ENCODE results near the gene DCUN1D2.

Gene DCUN1D2

GRCh38 chr13:113422807-113423519 lies 67.5 kb downstream of the DCUN1D2 start:
- Histone ChIP-seq H3K9me3 (ENCODE audit: severe bottlenecking) (no peaks in the 10 kb centered on the region), H3K36me3 (ENCODE audit: low read depth) (no peaks in the 10 kb centered on the region), H3K27me3 (ENCODE audit: insufficient read depth, poor library complexity, severe bottlenecking) (no peaks in the 10 kb centered on the region), H3K4me3 (ENCODE audit: severe bottlenecking) (no peak overlapping the region), H3K27ac (ENCODE audit: poor library complexity, severe bottlenecking) (no peak overlapping the region), H3K4me1 (ENCODE audit: insufficient read depth, poor library complexity, severe bottlenecking) (no peaks in the 10 kb centered on the region)
- no peak for TF ChIP-seq CTCF (IDR thresholded peaks at IDR 0.05; ENCODE audit: poor library complexity, severe bottlenecking)
- DNase-seq (ENCODE audit: low spot score), result peak; percentile 61
- no peak for ATAC-seq (ENCODE audit: low read depth)

- DNase-seq (ENCODE audit: low spot score), result no peak
Measured at GRCh38 chr13:113421673-113422270, 68.7 kb downstream of the DCUN1D2 start.

GRCh38 chr13:113420833-113421600 lies 69.5 kb downstream of the DCUN1D2 start:
- Histone ChIP-seq H3K4me1 (ENCODE audit: insufficient read depth, poor library complexity, severe bottlenecking) (no peaks in the 10 kb centered on the region), H3K36me3 (ENCODE audit: low read depth) (no peaks in the 10 kb centered on the region), H3K27me3 (ENCODE audit: insufficient read depth, poor library complexity, severe bottlenecking) (no peaks in the 10 kb centered on the region), H3K27ac (ENCODE audit: poor library complexity, severe bottlenecking) (no peak overlapping the region), H3K4me3 (ENCODE audit: severe bottlenecking) (no peak overlapping the region), H3K9me3 (ENCODE audit: severe bottlenecking) (no peaks in the 10 kb centered on the region)
- TF ChIP-seq CTCF (IDR thresholded peaks at IDR 0.05; ENCODE audit: poor library complexity, severe bottlenecking), result no peak
- ATAC-seq (ENCODE audit: low read depth) (no peak), DNase-seq (ENCODE audit: low spot score) (no peak)

More at GRCh38 chr13:113421673-113422270, 68.7 kb downstream of the DCUN1D2 start:
- no peak overlapping the region for H3K4me3 ChIP-seq (ENCODE audit: severe bottlenecking)
- no peaks in the 10 kb centered on the region for H3K4me1 ChIP-seq (ENCODE audit: insufficient read depth, poor library complexity, severe bottlenecking)
- H3K36me3 ChIP-seq (ENCODE audit: low read depth), result no peaks in the 10 kb centered on the region
- no peaks in the 10 kb centered on the region for H3K9me3 ChIP-seq (ENCODE audit: severe bottlenecking)
- no peaks in the 10 kb centered on the region for H3K27me3 ChIP-seq (ENCODE audit: insufficient read depth, poor library complexity, severe bottlenecking)
- no peak overlapping the region for H3K27ac ChIP-seq (ENCODE audit: poor library complexity, severe bottlenecking)
- no peak for ATAC-seq (ENCODE audit: low read depth)
- TF ChIP-seq CTCF (IDR thresholded peaks at IDR 0.05; ENCODE audit: poor library complexity, severe bottlenecking), result no peak

- H3K4me1 ChIP-seq (ENCODE audit: insufficient read depth, poor library complexity, severe bottlenecking), result no peaks in the 10 kb centered on the region
- H3K4me3 ChIP-seq (ENCODE audit: severe bottlenecking), result no peak overlapping the region
- no peaks in the 10 kb centered on the region for H3K27me3 ChIP-seq (ENCODE audit: insufficient read depth, poor library complexity, severe bottlenecking)
- no peaks in the 10 kb centered on the region for H3K9me3 ChIP-seq (ENCODE audit: severe bottlenecking)
- ATAC-seq (ENCODE audit: low read depth), result no peak
- no peaks in the 10 kb centered on the region for H3K36me3 ChIP-seq (ENCODE audit: low read depth)
- TF ChIP-seq CTCF (IDR thresholded peaks at IDR 0.05; ENCODE audit: poor library complexity, severe bottlenecking), result no peak
- DNase-seq (ENCODE audit: low spot score), result no peak
- no peak overlapping the region for H3K27ac ChIP-seq (ENCODE audit: poor library complexity, severe bottlenecking)
Measured at GRCh38 chr13:113420232-113420631, 70.3 kb downstream of the DCUN1D2 start.
